ENCODE data around the gene NEK6. TPM values are rescaled to one million over a fixed set of nuclear protein-coding genes. Genes with fewer than 3 reads are reported as not detected.

Gene NEK6
- total RNA-seq, 1 donor from 2014 or later: 15.7 TPM

DNA sequence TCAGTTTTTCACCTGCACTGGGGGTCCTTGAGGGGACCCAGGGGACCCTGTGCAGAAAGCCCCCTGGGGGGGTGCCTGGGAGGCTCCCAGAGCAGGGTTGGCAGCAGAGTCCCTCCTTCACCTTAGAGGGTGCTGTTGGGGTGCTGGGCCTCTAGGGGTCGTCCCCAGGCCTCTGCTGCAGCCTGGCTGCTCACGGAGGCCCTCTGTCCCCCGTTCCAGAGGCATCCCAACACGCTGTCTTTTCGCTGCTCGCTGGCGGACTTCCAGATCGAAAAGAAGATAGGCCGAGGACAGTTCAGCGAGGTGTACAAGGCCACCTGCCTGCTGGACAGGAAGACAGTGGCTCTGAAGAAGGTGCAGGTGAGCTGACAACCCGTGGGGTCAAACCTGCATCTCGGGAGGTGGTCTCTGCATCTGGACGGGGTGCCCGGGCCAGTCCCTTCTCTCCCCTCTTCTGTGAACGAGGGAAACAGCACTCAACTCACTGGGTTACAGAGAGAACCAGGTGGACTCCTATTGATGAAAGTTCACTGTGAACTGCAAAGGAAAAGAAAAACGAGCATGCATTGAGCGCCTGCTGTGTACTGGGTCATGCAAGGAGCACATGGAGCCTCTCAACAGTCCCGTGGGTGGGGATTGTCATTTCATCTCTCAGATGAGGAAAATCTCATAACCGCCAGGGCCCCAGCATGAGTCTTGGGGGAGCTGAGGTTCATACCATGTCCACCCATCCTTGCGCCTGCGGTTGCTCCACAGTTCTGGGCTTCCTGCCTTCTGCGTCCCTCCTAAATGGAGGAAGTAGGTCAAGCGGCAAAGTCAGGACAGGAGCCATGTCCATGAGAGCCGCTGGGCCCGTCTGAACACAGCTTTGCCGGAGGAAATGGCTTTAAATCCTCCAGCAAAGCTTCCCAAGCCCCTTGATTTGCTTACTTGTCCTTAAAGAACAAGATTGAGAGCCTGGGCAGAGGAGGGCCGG, 54.8 kb downstream of the NEK6 start:
- H3K4me3 ChIP-seq (ENCODE audit: low read length in 3 of 3): no peak overlapping the region
- H3K4me1 ChIP-seq (ENCODE audit: control insufficient read depth in 3 of 3, insufficient read depth in 3 of 3, low read length in 3 of 3): peaks cover 0 to 3% (median 0%) of the 10 kb centered on the region in 3 donors
- H3K27ac ChIP-seq (ENCODE audit: low read depth, low read length): no peak overlapping the region
- no peaks in the 10 kb centered on the region for H3K9me3 ChIP-seq (ENCODE audit: control insufficient read depth in 3 of 3, low read length in 3 of 3)
- H3K9ac ChIP-seq (ENCODE audit: low read depth in 1 of 3, low read length in 3 of 3): no peak overlapping the region
- peaks cover 0 to 4% (median 3%) of the 10 kb centered on the region in 3 donors for H3K36me3 ChIP-seq (ENCODE audit: control insufficient read depth in 3 of 3, insufficient read depth in 3 of 3, low read length in 3 of 3)
- no peaks in the 10 kb centered on the region for H3K27me3 ChIP-seq (ENCODE audit: control insufficient read depth in 3 of 3, insufficient read depth in 3 of 3, low read length in 3 of 3)

DNA sequence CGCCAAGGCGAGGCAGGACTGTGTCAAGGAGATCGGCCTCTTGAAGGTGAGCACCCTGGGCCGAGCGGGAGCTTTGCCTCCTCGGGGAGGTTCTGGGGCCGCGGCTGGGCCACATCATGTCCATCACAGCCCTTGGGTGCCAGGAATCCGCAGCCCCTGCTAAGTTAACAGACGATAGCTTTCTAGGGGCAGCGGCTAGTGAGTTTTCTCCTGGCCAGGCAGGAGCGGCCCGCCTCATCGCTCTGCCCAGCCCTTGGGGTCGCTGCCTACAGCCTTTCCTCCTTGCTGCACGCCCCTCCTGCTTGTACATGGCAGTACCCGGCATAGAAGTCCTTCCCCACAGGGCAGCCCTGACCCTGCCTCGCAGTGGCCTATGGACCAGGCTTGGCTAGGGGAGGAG, 56.2 kb downstream of the NEK6 start:
- no peak overlapping the region for H3K4me3 ChIP-seq (ENCODE audit: low read length in 3 of 3)
- H3K27me3 ChIP-seq (ENCODE audit: control insufficient read depth in 3 of 3, insufficient read depth in 3 of 3, low read length in 3 of 3): no peaks in the 10 kb centered on the region
- H3K4me1 ChIP-seq (ENCODE audit: control insufficient read depth in 3 of 3, insufficient read depth in 3 of 3, low read length in 3 of 3): peaks cover 0 to 3% (median 0%) of the 10 kb centered on the region in 3 donors
- no peaks in the 10 kb centered on the region for H3K9me3 ChIP-seq (ENCODE audit: control insufficient read depth in 3 of 3, low read length in 3 of 3)
- peaks cover 0 to 4% (median 3%) of the 10 kb centered on the region in 3 donors for H3K36me3 ChIP-seq (ENCODE audit: control insufficient read depth in 3 of 3, insufficient read depth in 3 of 3, low read length in 3 of 3)
- no peak overlapping the region for H3K9ac ChIP-seq (ENCODE audit: low read depth in 1 of 3, low read length in 3 of 3)
- H3K27ac ChIP-seq (ENCODE audit: low read depth, low read length): no peak overlapping the region

DNA sequence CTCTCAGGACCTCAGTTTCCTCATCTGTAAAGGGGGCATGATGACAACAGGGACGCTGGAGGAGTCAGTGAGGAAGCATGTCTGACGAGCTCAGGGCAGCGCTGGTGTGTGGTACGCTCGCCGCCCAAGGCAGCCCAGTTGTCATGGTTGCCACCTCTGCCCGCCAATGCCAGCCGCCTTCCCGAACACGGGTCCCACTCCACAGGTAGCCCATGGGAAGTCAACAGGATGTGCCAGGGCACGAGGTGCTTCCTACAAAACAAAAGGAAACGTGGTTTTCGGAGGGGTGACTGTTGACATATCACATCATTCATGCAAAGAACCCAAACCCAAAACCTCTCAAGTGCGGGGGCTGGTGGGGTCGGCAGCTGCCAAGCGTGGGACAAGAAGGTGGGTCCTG, 58.1 kb downstream of the NEK6 start:
- H3K4me3 ChIP-seq (ENCODE audit: low read length in 3 of 3): no peak overlapping the region
- H3K9ac ChIP-seq (ENCODE audit: low read depth in 1 of 3, low read length in 3 of 3): no peak overlapping the region
- H3K36me3 ChIP-seq (ENCODE audit: control insufficient read depth in 3 of 3, insufficient read depth in 3 of 3, low read length in 3 of 3): peaks cover 0 to 4% (median 3%) of the 10 kb centered on the region in 3 donors
- no peak overlapping the region for H3K27ac ChIP-seq (ENCODE audit: low read depth, low read length)
- no peaks in the 10 kb centered on the region for H3K27me3 ChIP-seq (ENCODE audit: control insufficient read depth in 3 of 3, insufficient read depth in 3 of 3, low read length in 3 of 3)
- H3K9me3 ChIP-seq (ENCODE audit: control insufficient read depth in 3 of 3, low read length in 3 of 3): no peaks in the 10 kb centered on the region
- peaks cover 0 to 4% (median 3%) of the 10 kb centered on the region in 3 donors for H3K4me1 ChIP-seq (ENCODE audit: control insufficient read depth in 3 of 3, insufficient read depth in 3 of 3, low read length in 3 of 3)

DNA sequence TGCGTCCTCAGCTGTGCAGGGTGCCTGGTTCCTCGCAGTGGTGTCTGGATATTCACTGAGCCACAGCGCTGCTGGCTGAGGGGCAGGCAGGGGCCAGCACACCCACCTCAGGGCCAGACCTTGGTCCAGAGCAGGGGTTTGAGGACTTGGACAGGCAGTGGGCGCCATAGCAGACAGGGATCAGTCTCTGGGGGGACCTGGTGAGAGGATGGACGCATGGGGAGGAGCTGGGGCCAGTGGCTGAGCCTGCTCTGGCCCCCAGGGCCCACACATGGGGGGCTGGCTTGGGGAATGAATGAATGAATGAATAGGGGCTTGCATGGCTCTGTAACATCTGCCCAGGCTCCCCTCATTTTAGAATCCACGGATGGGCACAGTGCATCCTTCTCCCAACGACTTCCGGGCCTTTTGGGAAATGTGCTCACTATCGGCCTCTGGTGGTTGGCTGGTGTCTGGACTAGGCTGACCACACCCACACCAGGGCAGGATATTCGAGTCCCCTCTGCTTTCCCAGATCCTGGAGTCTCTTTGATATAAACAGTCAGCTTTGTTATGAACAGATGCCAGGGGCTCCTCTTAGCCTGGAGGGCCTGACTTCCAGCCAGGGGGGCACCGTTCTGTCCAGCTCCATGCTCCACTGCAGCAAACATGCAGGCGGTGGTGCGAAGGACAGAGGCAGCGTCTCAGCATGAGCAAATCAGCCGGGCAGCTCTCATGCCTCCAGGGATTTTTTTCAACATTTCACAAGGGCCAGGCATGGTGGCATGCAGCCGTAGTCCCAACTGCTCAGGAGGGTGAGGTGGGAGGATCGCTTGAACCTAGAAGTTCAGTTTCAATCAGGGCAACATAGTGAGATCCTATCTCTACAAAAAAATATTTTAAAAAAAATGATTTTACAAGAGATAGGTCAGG, 62.6 kb downstream of the NEK6 start:
- H3K4me1 ChIP-seq (ENCODE audit: control insufficient read depth in 3 of 3, insufficient read depth in 3 of 3, low read length in 3 of 3): peaks cover 0 to 4% (median 3%) of the 10 kb centered on the region in 3 donors
- H3K9me3 ChIP-seq (ENCODE audit: control insufficient read depth in 3 of 3, low read length in 3 of 3): no peaks in the 10 kb centered on the region
- peaks cover 0 to 10% (median 7%) of the 10 kb centered on the region in 3 donors for H3K36me3 ChIP-seq (ENCODE audit: control insufficient read depth in 3 of 3, insufficient read depth in 3 of 3, low read length in 3 of 3)
- peak overlapping the region in 1 of 3 donors; percentile 33 for H3K9ac ChIP-seq (ENCODE audit: low read depth in 1 of 3, low read length in 3 of 3)
- H3K27me3 ChIP-seq (ENCODE audit: control insufficient read depth in 3 of 3, insufficient read depth in 3 of 3, low read length in 3 of 3): no peaks in the 10 kb centered on the region
- H3K27ac ChIP-seq (ENCODE audit: low read depth, low read length): no peak overlapping the region
- no peak overlapping the region for H3K4me3 ChIP-seq (ENCODE audit: low read length in 3 of 3)

DNA sequence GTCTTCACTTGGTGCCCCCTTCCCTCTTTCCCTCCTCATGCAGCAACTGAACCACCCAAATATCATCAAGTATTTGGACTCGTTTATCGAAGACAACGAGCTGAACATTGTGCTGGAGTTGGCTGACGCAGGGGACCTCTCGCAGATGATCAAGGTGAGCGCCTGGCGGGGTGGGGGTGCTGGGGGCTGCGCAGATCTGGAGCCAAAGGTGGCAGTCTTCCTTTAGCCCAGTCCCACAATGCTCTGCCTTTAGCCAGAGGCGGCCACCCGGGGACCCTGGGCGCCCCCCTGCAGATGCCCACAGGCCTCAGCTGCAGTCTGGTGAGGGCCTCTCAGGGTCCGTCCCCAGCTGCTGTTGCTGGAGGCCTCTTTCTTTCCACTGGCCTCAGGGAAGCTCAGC, 63.7 kb downstream of the NEK6 start:
- no peak overlapping the region for H3K4me3 ChIP-seq (ENCODE audit: low read length in 3 of 3)
- peaks cover 0 to 4% (median 3%) of the 10 kb centered on the region in 3 donors for H3K4me1 ChIP-seq (ENCODE audit: control insufficient read depth in 3 of 3, insufficient read depth in 3 of 3, low read length in 3 of 3)
- no peaks in the 10 kb centered on the region for H3K9me3 ChIP-seq (ENCODE audit: control insufficient read depth in 3 of 3, low read length in 3 of 3)
- no peak overlapping the region for H3K9ac ChIP-seq (ENCODE audit: low read depth in 1 of 3, low read length in 3 of 3)
- H3K36me3 ChIP-seq (ENCODE audit: control insufficient read depth in 3 of 3, insufficient read depth in 3 of 3, low read length in 3 of 3): peaks cover 0 to 15% (median 5%) of the 10 kb centered on the region in 3 donors
- no peak overlapping the region for H3K27ac ChIP-seq (ENCODE audit: low read depth, low read length)
- no peaks in the 10 kb centered on the region for H3K27me3 ChIP-seq (ENCODE audit: control insufficient read depth in 3 of 3, insufficient read depth in 3 of 3, low read length in 3 of 3)

DNA sequence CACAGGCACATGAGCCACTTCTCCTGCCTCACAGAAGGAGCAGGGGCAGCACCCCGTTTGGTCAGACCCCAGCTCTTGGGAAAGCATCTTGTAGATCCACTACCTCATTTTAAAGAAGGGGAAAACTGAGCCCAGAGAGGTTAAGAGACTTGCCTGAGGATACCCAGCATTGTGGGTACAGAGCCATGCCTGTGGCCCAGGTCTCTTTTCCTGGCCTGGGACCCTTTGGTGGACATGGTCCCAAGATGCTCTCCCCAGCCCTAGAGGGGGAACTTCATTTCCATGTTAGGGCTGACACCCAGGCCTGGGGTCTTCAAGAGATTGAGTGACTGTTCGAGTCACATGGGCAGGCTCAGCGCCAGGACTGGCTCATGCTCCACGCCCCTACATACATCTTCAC, 64.2 kb downstream of the NEK6 start:
- peaks cover 0 to 4% (median 3%) of the 10 kb centered on the region in 3 donors for H3K4me1 ChIP-seq (ENCODE audit: control insufficient read depth in 3 of 3, insufficient read depth in 3 of 3, low read length in 3 of 3)
- no peak overlapping the region for H3K27ac ChIP-seq (ENCODE audit: low read depth, low read length)
- peaks cover 0 to 17% (median 3%) of the 10 kb centered on the region in 3 donors for H3K36me3 ChIP-seq (ENCODE audit: control insufficient read depth in 3 of 3, insufficient read depth in 3 of 3, low read length in 3 of 3)
- no peak overlapping the region for H3K4me3 ChIP-seq (ENCODE audit: low read length in 3 of 3)
- H3K27me3 ChIP-seq (ENCODE audit: control insufficient read depth in 3 of 3, insufficient read depth in 3 of 3, low read length in 3 of 3): no peaks in the 10 kb centered on the region
- no peak overlapping the region for H3K9ac ChIP-seq (ENCODE audit: low read depth in 1 of 3, low read length in 3 of 3)
- H3K9me3 ChIP-seq (ENCODE audit: control insufficient read depth in 3 of 3, low read length in 3 of 3): no peaks in the 10 kb centered on the region

DNA sequence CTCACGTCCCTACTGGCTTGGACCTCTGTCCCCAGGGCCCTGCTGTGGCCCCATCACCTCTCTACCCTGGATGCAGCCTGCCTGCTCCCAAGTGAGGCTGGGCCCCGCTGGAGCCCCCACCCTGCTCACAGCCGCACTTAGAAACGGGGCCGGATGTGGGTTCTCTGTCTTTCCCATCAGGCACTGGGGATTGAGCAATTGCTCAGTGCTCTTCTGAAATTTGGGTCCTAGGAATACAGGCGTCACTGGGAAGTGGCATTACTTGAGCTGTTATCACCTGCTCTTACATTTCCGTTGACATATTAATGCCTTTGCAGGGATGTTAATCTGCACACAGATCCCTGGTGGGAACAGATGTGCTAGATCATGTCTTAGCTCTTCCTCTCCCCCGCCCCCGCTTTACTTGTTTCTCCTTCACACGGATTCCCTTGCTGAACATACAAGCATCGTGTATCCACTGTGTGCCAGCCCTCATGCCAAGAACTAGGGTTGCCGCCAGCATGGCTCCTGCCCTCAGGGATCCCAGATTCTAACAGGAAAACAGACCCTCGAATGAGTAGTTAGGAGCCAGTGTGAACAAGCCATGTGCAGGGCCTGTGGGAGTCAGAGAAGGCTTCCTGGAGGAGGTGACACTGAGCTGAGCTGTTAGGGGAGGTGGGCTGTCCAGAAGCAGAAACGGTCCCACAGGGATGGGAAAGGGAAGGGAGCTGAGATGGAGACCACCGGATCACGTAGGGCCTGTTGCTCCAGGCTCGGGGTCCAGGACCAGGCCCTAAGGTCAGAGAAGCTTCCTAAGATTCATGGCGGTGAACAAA, 65.1 kb downstream of the NEK6 start:
- H3K36me3 ChIP-seq (ENCODE audit: control insufficient read depth in 3 of 3, insufficient read depth in 3 of 3, low read length in 3 of 3): peaks cover 0 to 23% (median 9%) of the 10 kb centered on the region in 3 donors
- no peak overlapping the region for H3K4me3 ChIP-seq (ENCODE audit: low read length in 3 of 3)
- H3K9ac ChIP-seq (ENCODE audit: low read depth in 1 of 3, low read length in 3 of 3): no peak overlapping the region
- no peak overlapping the region for H3K27ac ChIP-seq (ENCODE audit: low read depth, low read length)
- no peaks in the 10 kb centered on the region for H3K9me3 ChIP-seq (ENCODE audit: control insufficient read depth in 3 of 3, low read length in 3 of 3)
- no peaks in the 10 kb centered on the region for H3K27me3 ChIP-seq (ENCODE audit: control insufficient read depth in 3 of 3, insufficient read depth in 3 of 3, low read length in 3 of 3)
- H3K4me1 ChIP-seq (ENCODE audit: control insufficient read depth in 3 of 3, insufficient read depth in 3 of 3, low read length in 3 of 3): peaks cover 0 to 4% (median 3%) of the 10 kb centered on the region in 3 donors

DNA sequence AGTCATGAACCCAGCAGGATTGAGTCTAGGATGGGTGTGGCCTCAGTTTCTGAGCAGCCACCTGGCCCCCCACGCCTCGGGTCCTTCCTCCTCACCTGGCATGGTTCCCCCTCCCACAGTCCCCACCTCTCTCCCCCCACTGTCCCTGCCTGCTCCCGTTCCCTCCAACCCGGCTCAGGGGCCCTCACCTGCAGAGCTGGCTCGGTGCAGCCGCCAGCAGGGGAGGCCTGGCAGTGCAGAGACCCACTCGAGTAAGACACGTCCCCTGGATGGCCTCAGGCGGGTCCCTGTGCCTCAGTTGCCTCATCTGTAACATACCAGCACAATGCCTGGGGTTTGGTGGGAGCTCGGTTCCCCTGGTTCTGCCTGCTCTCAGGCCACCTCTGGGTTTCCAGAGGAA, 66.2 kb downstream of the NEK6 start:
- H3K36me3 ChIP-seq (ENCODE audit: control insufficient read depth in 3 of 3, insufficient read depth in 3 of 3, low read length in 3 of 3): peaks cover 0 to 30% (median 9%) of the 10 kb centered on the region in 3 donors
- H3K9me3 ChIP-seq (ENCODE audit: control insufficient read depth in 3 of 3, low read length in 3 of 3): no peaks in the 10 kb centered on the region
- H3K4me1 ChIP-seq (ENCODE audit: control insufficient read depth in 3 of 3, insufficient read depth in 3 of 3, low read length in 3 of 3): peaks cover 0 to 4% (median 3%) of the 10 kb centered on the region in 3 donors
- no peak overlapping the region for H3K9ac ChIP-seq (ENCODE audit: low read depth in 1 of 3, low read length in 3 of 3)
- no peak overlapping the region for H3K4me3 ChIP-seq (ENCODE audit: low read length in 3 of 3)
- H3K27me3 ChIP-seq (ENCODE audit: control insufficient read depth in 3 of 3, insufficient read depth in 3 of 3, low read length in 3 of 3): no peaks in the 10 kb centered on the region
- H3K27ac ChIP-seq (ENCODE audit: low read depth, low read length): no peak overlapping the region

DNA sequence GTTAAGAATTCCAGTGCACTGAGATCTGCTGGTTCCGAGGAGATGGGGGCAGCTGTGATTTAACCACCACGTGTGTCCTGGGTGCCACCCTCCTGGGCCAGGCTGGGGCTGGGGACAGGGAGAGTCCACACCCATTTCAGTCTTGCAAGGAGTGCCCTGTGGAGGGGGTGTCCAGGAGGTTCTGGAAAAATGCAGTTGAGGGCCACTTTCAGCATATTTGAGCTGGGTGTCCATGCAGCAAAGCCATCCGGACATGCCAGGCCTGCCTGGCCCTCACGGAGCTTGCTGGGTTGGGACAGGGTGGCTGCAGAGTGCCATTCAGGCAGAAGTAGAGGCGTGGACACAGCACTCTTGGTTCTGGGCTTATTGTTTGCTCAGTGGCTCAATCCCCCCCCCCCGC, 68.1 kb downstream of the NEK6 start:
- no peaks in the 10 kb centered on the region for H3K9me3 ChIP-seq (ENCODE audit: control insufficient read depth in 3 of 3, low read length in 3 of 3)
- H3K27ac ChIP-seq (ENCODE audit: low read depth, low read length): no peak overlapping the region
- no peak overlapping the region for H3K4me3 ChIP-seq (ENCODE audit: low read length in 3 of 3)
- H3K27me3 ChIP-seq (ENCODE audit: control insufficient read depth in 3 of 3, insufficient read depth in 3 of 3, low read length in 3 of 3): no peaks in the 10 kb centered on the region
- peaks cover 0 to 34% (median 9%) of the 10 kb centered on the region in 3 donors for H3K36me3 ChIP-seq (ENCODE audit: control insufficient read depth in 3 of 3, insufficient read depth in 3 of 3, low read length in 3 of 3)
- H3K4me1 ChIP-seq (ENCODE audit: control insufficient read depth in 3 of 3, insufficient read depth in 3 of 3, low read length in 3 of 3): peaks cover 7 to 13% (median 11%) of the 10 kb centered on the region in 3 donors
- H3K9ac ChIP-seq (ENCODE audit: low read depth in 1 of 3, low read length in 3 of 3): no peak overlapping the region

Data from skeletal muscle tissue (tissue), 4 donors.